Measurements from ENCODE around the gene B3GALNT1. TPM values are rescaled to one million over a fixed set of nuclear protein-coding genes. Genes with fewer than 3 reads are reported as not detected.
A peak's percentile ranks its signal among the peaks of the same experiment; 100 is the strongest.

The B3GALNT1 gene
- total RNA-seq (1 to 10 TPM in 1 of 2 donors, not detected in 1; 1.4 TPM), total RNA-seq (0 to 0.08 reads per million in 2 donors)

GRCh38 chr3:161104561-161105551, at the start of gene B3GALNT1:
TSS of gene B3GALNT1 (minus strand) at chr3:161105349. CDS start at chr3:161086754, 18,595 bp downstream.
- Mint-ChIP-seq H3K27ac (no peak within 1 kb of the TSS), H3K27me3 (peaks cover 37% of the 10 kb centered on the region), H3K36me3 (ENCODE audit: low read depth) (no peaks in the 10 kb centered on the region), H3K4me1 (peaks cover 6% of the 10 kb centered on the region), H3K4me3 (peak within 1 kb of the TSS; percentile 83)
- H3K9me3 ChIP-seq (ENCODE audit: control insufficient read depth, low read length, poor library complexity, severe bottlenecking) = no peaks in the 10 kb centered on the region
- DNase-seq (no peak), ATAC-seq (peak; percentile 70)

GRCh38 chr3:161153480-161153879, 48.3 kb upstream of the B3GALNT1 start:
- H3K27me3 Mint-ChIP-seq = peaks cover 18% of the 10 kb centered on the region
- DNase-seq = no peak
- no peak overlapping the region for H3K27ac Mint-ChIP-seq
- peaks cover 2% of the 10 kb centered on the region for H3K4me1 Mint-ChIP-seq
- H3K4me3 Mint-ChIP-seq = no peak overlapping the region
- H3K9me3 ChIP-seq (ENCODE audit: control insufficient read depth, low read length, poor library complexity, severe bottlenecking) = no peaks in the 10 kb centered on the region
- no peaks in the 10 kb centered on the region for H3K36me3 Mint-ChIP-seq (ENCODE audit: low read depth)
- no peak for ATAC-seq

GRCh38 chr3:161150001-161150525, 44.9 kb upstream of the B3GALNT1 start:
- peaks cover 18% of the 10 kb centered on the region for H3K27me3 Mint-ChIP-seq
- H3K4me3 Mint-ChIP-seq = no peak overlapping the region
- H3K9me3 ChIP-seq (ENCODE audit: control insufficient read depth, low read length, poor library complexity, severe bottlenecking) = no peaks in the 10 kb centered on the region
- H3K36me3 Mint-ChIP-seq (ENCODE audit: low read depth) = no peaks in the 10 kb centered on the region
- H3K27ac Mint-ChIP-seq = no peak overlapping the region
- ATAC-seq (no peak), DNase-seq (no peak)
- H3K4me1 Mint-ChIP-seq = peaks cover 2% of the 10 kb centered on the region

- Mint-ChIP-seq H3K4me1 (peaks cover 2% of the 10 kb centered on the region), H3K36me3 (ENCODE audit: low read depth) (no peaks in the 10 kb centered on the region), H3K27ac (no peak overlapping the region), H3K27me3 (peaks cover 18% of the 10 kb centered on the region), H3K4me3 (no peak overlapping the region)
- ATAC-seq (no peak), DNase-seq (no peak)
- H3K9me3 ChIP-seq (ENCODE audit: control insufficient read depth, low read length, poor library complexity, severe bottlenecking) = no peaks in the 10 kb centered on the region
These were observed 44.4 kb upstream of the B3GALNT1 start for GRCh38 chr3:161149529-161149928.

GRCh38 chr3:161148832-161149475, 43.8 kb upstream of the B3GALNT1 start:
- Mint-ChIP-seq H3K36me3 (ENCODE audit: low read depth) (no peaks in the 10 kb centered on the region), H3K27me3 (peaks cover 14% of the 10 kb centered on the region), H3K4me1 (peaks cover 2% of the 10 kb centered on the region), H3K4me3 (no peak overlapping the region), H3K27ac (no peak overlapping the region)
- ATAC-seq (no peak), DNase-seq (no peak)
- no peaks in the 10 kb centered on the region for H3K9me3 ChIP-seq (ENCODE audit: control insufficient read depth, low read length, poor library complexity, severe bottlenecking)

GRCh38 chr3:161142486-161142885, 37.3 kb upstream of the B3GALNT1 start:
- Mint-ChIP-seq H3K27me3 (peaks cover 4% of the 10 kb centered on the region), H3K4me3 (no peak overlapping the region), H3K4me1 (no peaks in the 10 kb centered on the region), H3K27ac (no peak overlapping the region), H3K36me3 (ENCODE audit: low read depth) (no peaks in the 10 kb centered on the region)
- ATAC-seq (no peak), DNase-seq (no peak)
- H3K9me3 ChIP-seq (ENCODE audit: control insufficient read depth, low read length, poor library complexity, severe bottlenecking) = no peaks in the 10 kb centered on the region

GRCh38 chr3:161139686-161140085, 34.5 kb upstream of the B3GALNT1 start:
- Mint-ChIP-seq H3K36me3 (ENCODE audit: low read depth) (no peaks in the 10 kb centered on the region), H3K4me1 (no peaks in the 10 kb centered on the region), H3K27me3 (peaks cover 4% of the 10 kb centered on the region), H3K27ac (no peak overlapping the region), H3K4me3 (no peak overlapping the region)
- H3K9me3 ChIP-seq (ENCODE audit: control insufficient read depth, low read length, poor library complexity, severe bottlenecking) = no peaks in the 10 kb centered on the region
- ATAC-seq = no peak
- DNase-seq = no peak

GRCh38 chr3:161137260-161137659, 32.1 kb upstream of the B3GALNT1 start:
- no peaks in the 10 kb centered on the region for H3K4me1 Mint-ChIP-seq
- H3K36me3 Mint-ChIP-seq (ENCODE audit: low read depth) = no peaks in the 10 kb centered on the region
- no peaks in the 10 kb centered on the region for H3K9me3 ChIP-seq (ENCODE audit: control insufficient read depth, low read length, poor library complexity, severe bottlenecking)
- DNase-seq (no peak), ATAC-seq (no peak)
- H3K27me3 Mint-ChIP-seq = peaks cover 4% of the 10 kb centered on the region
- H3K4me3 Mint-ChIP-seq = no peak overlapping the region
- no peak overlapping the region for H3K27ac Mint-ChIP-seq

- Mint-ChIP-seq H3K36me3 (ENCODE audit: low read depth) (peaks cover 2% of the 10 kb centered on the region), H3K4me3 (no peak overlapping the region), H3K4me1 (no peaks in the 10 kb centered on the region), H3K27ac (no peak overlapping the region), H3K27me3 (no peaks in the 10 kb centered on the region)
- no peak for ATAC-seq
- no peaks in the 10 kb centered on the region for H3K9me3 ChIP-seq (ENCODE audit: control insufficient read depth, low read length, poor library complexity, severe bottlenecking)
- DNase-seq = no peak
These were observed 27.2 kb upstream of the B3GALNT1 start for GRCh38 chr3:161132391-161132790.

GRCh38 chr3:161126495-161126894, 21.3 kb upstream of the B3GALNT1 start:
- no peaks in the 10 kb centered on the region for H3K27me3 Mint-ChIP-seq
- DNase-seq (no peak), ATAC-seq (no peak)
- H3K36me3 Mint-ChIP-seq (ENCODE audit: low read depth) = peaks cover 2% of the 10 kb centered on the region
- H3K4me3 Mint-ChIP-seq = no peak overlapping the region
- no peaks in the 10 kb centered on the region for H3K4me1 Mint-ChIP-seq
- no peak overlapping the region for H3K27ac Mint-ChIP-seq
- H3K9me3 ChIP-seq (ENCODE audit: control insufficient read depth, low read length, poor library complexity, severe bottlenecking) = no peaks in the 10 kb centered on the region

GRCh38 chr3:161117646-161118045, 12.5 kb upstream of the B3GALNT1 start:
- Mint-ChIP-seq H3K27me3 (no peaks in the 10 kb centered on the region), H3K4me3 (no peak overlapping the region), H3K4me1 (no peaks in the 10 kb centered on the region), H3K27ac (no peak overlapping the region), H3K36me3 (ENCODE audit: low read depth) (no peaks in the 10 kb centered on the region)
- DNase-seq = no peak
- no peak for ATAC-seq
- no peaks in the 10 kb centered on the region for H3K9me3 ChIP-seq (ENCODE audit: control insufficient read depth, low read length, poor library complexity, severe bottlenecking)

- no peak for ATAC-seq
- Mint-ChIP-seq H3K4me1 (peaks cover 6% of the 10 kb centered on the region), H3K27me3 (peaks cover 49% of the 10 kb centered on the region), H3K4me3 (no peak overlapping the region), H3K36me3 (ENCODE audit: low read depth) (no peaks in the 10 kb centered on the region), H3K27ac (no peak overlapping the region)
- H3K9me3 ChIP-seq (ENCODE audit: control insufficient read depth, low read length, poor library complexity, severe bottlenecking) = no peaks in the 10 kb centered on the region
- DNase-seq = no peak
These were observed 3.7 kb upstream of the B3GALNT1 start for GRCh38 chr3:161108840-161109239.

- H3K9me3 ChIP-seq (ENCODE audit: control insufficient read depth, low read length, poor library complexity, severe bottlenecking) = no peaks in the 10 kb centered on the region
- Mint-ChIP-seq H3K4me1 (peaks cover 6% of the 10 kb centered on the region), H3K27me3 (peaks cover 49% of the 10 kb centered on the region), H3K36me3 (ENCODE audit: low read depth) (no peaks in the 10 kb centered on the region), H3K4me3 (no peak overlapping the region), H3K27ac (no peak overlapping the region)
- DNase-seq (no peak), ATAC-seq (no peak)
These were observed 2.2 kb upstream of the B3GALNT1 start for GRCh38 chr3:161107311-161107710.
